Fibroblast of the aortic adventitia (primary cell): ENCODE data around the gene ASCL1. TPM values are rescaled to one million over a fixed set of nuclear protein-coding genes. Genes with fewer than 3 reads are reported as not detected.

Experiments used
- DNase-seq: peaks from one replicate; pipeline ENCODE4 v3.0.0-alpha.2; 2010; ENCODE audit warnings: low read depth
- H3K4me3 ChIP-seq: 2 replicates; pipeline ENCODE4 v1.5.1; 2011; ENCODE audit warnings: low read depth, mild to moderate bottlenecking, control low read depth, low read length, moderate library complexity
- CTCF ChIP-seq: IDR thresholded peaks from 2 replicates; pipeline ENCODE4 v1.5.1; 2011; ENCODE audit warnings: mild to moderate bottlenecking, low read length, control low read depth, inconsistent platforms; ENCODE audit not compliant: insufficient read depth
- total RNA-seq: library from RNA; depleted of rRNA; stranded (reverse); fragments of >200 nt; gene quantifications from 2 replicates; pipeline ENCODE4 v1.2.3, GENCODE V29; 2012; ENCODE audit warnings: low replicate concordance

The ASCL1 gene
- total RNA-seq, 1 donor = not detected

GRCh38 chr12:102990419-102990818 is 32.9 kb downstream of the ASCL1 start:
- no peak for DNase-seq
- no peak overlapping the region for H3K4me3 ChIP-seq
- no peak for TF ChIP-seq CTCF

- H3K4me3 ChIP-seq = no peak overlapping the region
- DNase-seq = no peak
- no peak for TF ChIP-seq CTCF
Measured at GRCh38 chr12:102992297-102992696, 34.8 kb downstream of the ASCL1 start.

- no peak for DNase-seq
- H3K4me3 ChIP-seq = no peak overlapping the region
- TF ChIP-seq CTCF = no peak
Measured at GRCh38 chr12:102992720-102993119, 35.2 kb downstream of the ASCL1 start.

GRCh38 chr12:102993537-102993936 is 36.1 kb downstream of the ASCL1 start:
- TF ChIP-seq CTCF = no peak
- no peak overlapping the region for H3K4me3 ChIP-seq
- DNase-seq = no peak

- TF ChIP-seq CTCF = no peak
- DNase-seq = no peak
- H3K4me3 ChIP-seq = no peak overlapping the region
Measured at GRCh38 chr12:102995372-102995771, 37.9 kb downstream of the ASCL1 start.

Other genes starting within 250 kb of the ASCL1 start
- gene PAH, start 40.4 kb upstream of the ASCL1 start, total RNA-seq = not detected in 2 replicates